DND-41 (cell line): ENCODE measurements around the gene C2CD3.

ENCODE experiments used
- EZH2 ChIP-seq: IDR thresholded peaks from 3 replicates; pipeline ENCODE4 v1.6.1; 2012; ENCODE audit warnings: borderline replicate concordance, low read depth, mild to moderate bottlenecking, moderate library complexity, low read length, inconsistent platforms; ENCODE audit not compliant: severe bottlenecking
- TF ChIP-seq, protein P1 (sequence below): IDR thresholded peaks from 2 replicates; pipeline ENCODE4 v1.5.1; 2012; ENCODE audit warnings: borderline replicate concordance, low read length, moderate library complexity, mild to moderate bottlenecking; ENCODE audit not compliant: poor library complexity, severe bottlenecking; ENCODE audit errors: extremely low read depth

DNA sequence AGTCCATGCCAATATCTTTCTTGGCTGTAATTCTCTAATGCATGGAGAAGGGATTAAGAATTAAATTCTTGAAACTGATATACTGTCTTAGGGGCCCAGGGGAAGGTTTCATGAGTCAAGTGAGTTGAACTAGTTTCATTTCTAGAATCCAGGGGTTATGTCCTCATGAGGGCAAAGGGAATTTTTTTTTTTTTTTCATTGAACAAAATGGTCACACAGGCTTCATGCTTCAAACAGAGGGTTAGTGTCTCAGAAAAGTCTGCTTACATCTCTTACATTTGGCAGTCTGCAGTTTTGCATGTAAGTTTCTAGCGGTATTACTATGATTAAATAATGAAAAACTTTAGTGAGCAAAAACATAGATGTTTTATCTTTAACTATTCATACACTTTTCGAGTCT, 33.2 kb upstream of the C2CD3 start:
- TF ChIP-seq, protein P1, sequence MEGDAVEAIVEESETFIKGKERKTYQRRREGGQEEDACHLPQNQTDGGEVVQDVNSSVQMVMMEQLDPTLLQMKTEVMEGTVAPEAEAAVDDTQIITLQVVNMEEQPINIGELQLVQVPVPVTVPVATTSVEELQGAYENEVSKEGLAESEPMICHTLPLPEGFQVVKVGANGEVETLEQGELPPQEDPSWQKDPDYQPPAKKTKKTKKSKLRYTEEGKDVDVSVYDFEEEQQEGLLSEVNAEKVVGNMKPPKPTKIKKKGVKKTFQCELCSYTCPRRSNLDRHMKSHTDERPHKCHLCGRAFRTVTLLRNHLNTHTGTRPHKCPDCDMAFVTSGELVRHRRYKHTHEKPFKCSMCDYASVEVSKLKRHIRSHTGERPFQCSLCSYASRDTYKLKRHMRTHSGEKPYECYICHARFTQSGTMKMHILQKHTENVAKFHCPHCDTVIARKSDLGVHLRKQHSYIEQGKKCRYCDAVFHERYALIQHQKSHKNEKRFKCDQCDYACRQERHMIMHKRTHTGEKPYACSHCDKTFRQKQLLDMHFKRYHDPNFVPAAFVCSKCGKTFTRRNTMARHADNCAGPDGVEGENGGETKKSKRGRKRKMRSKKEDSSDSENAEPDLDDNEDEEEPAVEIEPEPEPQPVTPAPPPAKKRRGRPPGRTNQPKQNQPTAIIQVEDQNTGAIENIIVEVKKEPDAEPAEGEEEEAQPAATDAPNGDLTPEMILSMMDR = no peak
- TF ChIP-seq EZH2 = no peak
